CD14-positive monocyte (primary cell): ENCODE results near the gene HPS5. TPM values are rescaled to one million over a fixed set of nuclear protein-coding genes. Genes with fewer than 3 reads are reported as not detected.

ENCODE experiments used
- DNase-seq, 3 donors: peaks; one replicate each; pipeline ENCODE4 v3.0.0-alpha.2; 2011 to 2022
- H2AFZ ChIP-seq: 2 replicates; pipeline ENCODE4 v1.6.0; 2012; ENCODE audit warnings: mild to moderate bottlenecking, low read depth, low read length, inconsistent platforms; ENCODE audit not compliant: insufficient read depth, poor library complexity, severe bottlenecking
- H3K27ac ChIP-seq, 2 donors: 1 replicate in 1 of 2; 2 replicates in 1 of 2; pipeline ENCODE4 v1.5.1; 2012 to 2013; ENCODE audit warnings: low read length in 2 of 2, control low read depth in 1 of 2, inconsistent platforms in 1 of 2, low read depth in 1 of 2, mild to moderate bottlenecking in 1 of 2
- H3K27me3 ChIP-seq, 2 donors: one replicate each; pipeline versions ENCODE4 v1.6.0 to v1.6.1; 2011 to 2013; ENCODE audit warnings: low read length in 2 of 2; ENCODE audit not compliant: control insufficient read depth in 2 of 2, insufficient read depth in 2 of 2
- H3K36me3 ChIP-seq, 2 donors: replicated peaks in 1 of 2; 1 replicate in 1 of 2; 2 replicates in 1 of 2; pipeline versions ENCODE4 v1.5.1 to v1.6.1; 2012 to 2013; ENCODE audit warnings: low read length in 2 of 2, control low read depth in 1 of 2, inconsistent platforms in 1 of 2, mild to moderate bottlenecking in 1 of 2; ENCODE audit not compliant: insufficient read depth in 2 of 2, control insufficient read depth in 1 of 2
- H3K4me1 ChIP-seq, 2 donors: 1 replicate in 1 of 2; 2 replicates in 1 of 2; pipeline versions ENCODE4 v1.5.1 to v1.6.1; 2012 to 2013; ENCODE audit warnings: low read length in 2 of 2, control low read depth in 1 of 2, inconsistent platforms in 1 of 2, mild to moderate bottlenecking in 1 of 2, moderate library complexity in 1 of 2; ENCODE audit not compliant: insufficient read depth in 2 of 2, control insufficient read depth in 1 of 2
- H3K4me2 ChIP-seq: replicated peaks from 2 replicates; pipeline ENCODE3; 2012; ENCODE audit warnings: low read length, moderate library complexity, mild to moderate bottlenecking; ENCODE audit not compliant: poor library complexity, severe bottlenecking; ENCODE audit errors: extremely low read depth
- H3K4me3 ChIP-seq, 3 experiments: fragments of 200-600 bp in 1 of 3; sonication (generic) in 1 of 3; replicated peaks in 1 of 3; 1 replicate in 2 of 3; 2 replicates in 1 of 3; pipeline ENCODE4 v1.5.1; 2011 to 2013; ENCODE audit warnings: low read length in 3 of 3, mild to moderate bottlenecking in 3 of 3, control low read depth in 2 of 3, low read depth in 2 of 3, inconsistent platforms in 1 of 3, moderate library complexity in 1 of 3
- H3K79me2 ChIP-seq: 2 replicates; pipeline ENCODE4 v1.6.0; 2012; ENCODE audit warnings: mild to moderate bottlenecking, control low read depth, inconsistent platforms, low read length, moderate library complexity; ENCODE audit not compliant: insufficient read depth
- H3K9ac ChIP-seq: 2 replicates; pipeline ENCODE4 v1.6.0; 2017; ENCODE audit warnings: low read length, mild to moderate bottlenecking; ENCODE audit not compliant: insufficient read depth, poor library complexity, severe bottlenecking
- H3K9me3 ChIP-seq, 2 donors: replicated peaks in 1 of 2; 1 replicate in 1 of 2; 2 replicates in 1 of 2; pipeline versions ENCODE4 v1.5.1 to v1.6.1; 2012 to 2013; ENCODE audit warnings: low read length in 2 of 2, control low read depth in 1 of 2; ENCODE audit not compliant: control insufficient read depth in 1 of 2, insufficient read depth in 1 of 2
- H4K20me1 ChIP-seq: 2 replicates; pipeline ENCODE4 v1.6.0; 2012; ENCODE audit warnings: mild to moderate bottlenecking, low read length, control low read depth, moderate library complexity; ENCODE audit not compliant: insufficient read depth
- H3K27ac Mint-ChIP-seq, 7 donors: one replicate each; pipeline ENCODE4 v1.8.0; 2020; ENCODE audit warnings: mild to moderate bottlenecking in 7 of 7, mixed read lengths in 7 of 7, moderate library complexity in 6 of 7, inconsistent platforms in 2 of 7
- H3K27me3 Mint-ChIP-seq, 3 donors: one replicate each; pipeline ENCODE4 v1.8.0; 2021 to 2022; ENCODE audit warnings: low read depth in 3 of 3, mild to moderate bottlenecking in 3 of 3, mixed read lengths in 3 of 3, moderate library complexity in 3 of 3, inconsistent platforms in 1 of 3
- H3K36me3 Mint-ChIP-seq, 2 donors: one replicate each; pipeline ENCODE4 v1.8.0; 2020; ENCODE audit warnings: mixed read lengths in 2 of 2, inconsistent platforms in 1 of 2, mild to moderate bottlenecking in 1 of 2
- H3K4me1 Mint-ChIP-seq: one replicate; pipeline ENCODE4 v1.8.0; 2020; ENCODE audit warnings: mild to moderate bottlenecking, mixed read lengths
- H3K4me3 Mint-ChIP-seq, 2 donors: one replicate each; pipeline ENCODE4 v1.8.0; 2020; ENCODE audit warnings: mild to moderate bottlenecking in 2 of 2, mixed read lengths in 2 of 2, moderate library complexity in 1 of 2
- H3K9me3 Mint-ChIP-seq, 7 donors: one replicate each; pipeline ENCODE4 v1.8.0; 2020 to 2022; ENCODE audit warnings: mixed read lengths in 7 of 7, mild to moderate bottlenecking in 6 of 7, moderate library complexity in 6 of 7, inconsistent platforms in 2 of 7
- CTCF ChIP-seq: fragments of 200-600 bp; IDR thresholded peaks from one replicate; pipeline ENCODE4 v1.8.0; 2022; ENCODE audit warnings: antibody characterized with exemption, mild to moderate bottlenecking
- WGBS: methylation state at CpG from one replicate; pipeline ENCODE4 v1.1.5; 2013; ENCODE audit warnings: missing lambda C conversion rate; ENCODE audit not compliant: insufficient coverage; 5-methylcytosine and 5-hydroxymethylcytosine counted together
- intact Hi-C, 2 donors: fragments of 100-400 bp; cut with micrococcal nuclease; formaldehyde crosslinking; loops; one replicate each; pipeline versions ENCODE4 v1.15.0 to v1.15.1; 2023
- polyA plus RNA-seq, 3 donors: library from polyadenylated mRNA; depleted of rRNA in 1 of 3; unstranded in 2 of 3; stranded (reverse) in 1 of 3; fragments of 300-500 nt in 2 of 3; fragments of >200 nt in 1 of 3; fragmentation: Illumina TruSeq in 2 of 3; gene quantifications; 1 replicate in 2 of 3; 2 replicates in 1 of 3; pipeline ENCODE4 v1.2.3, GENCODE V29; 2012 to 2021

HPS5 gene
- polyA plus RNA-seq, 3 donors, result 11.4 to 17.7 (median 12.9) TPM

- H3K27me3 Mint-ChIP-seq, result no peaks in the 10 kb centered on the region
- intact Hi-C loops, result no loop called here
- H3K27ac Mint-ChIP-seq, result peak overlapping the region in 2 of 7 donors; percentile 10 to 60
- H3K4me3 Mint-ChIP-seq, result no peak overlapping the region
- Histone ChIP-seq H3K9ac (no peak overlapping the region), H3K27ac (peak overlapping the region in 1 of 2 donors; percentile 21), H3K4me1 (peaks cover 18 to 28% of the 10 kb centered on the region in 2 donors), H3K36me3 (peaks cover 71 to 79% of the 10 kb centered on the region in 2 donors), H2AFZ (no peak overlapping the region), H3K27me3 (no peaks in the 10 kb centered on the region), H4K20me1 (no peaks in the 10 kb centered on the region), H3K4me2 (no peak overlapping the region), H3K79me2 (peaks cover 15% of the 10 kb centered on the region), H3K9me3 (no peaks in the 10 kb centered on the region), H3K4me3 (no peak overlapping the region)
- peaks cover 0 to 2% (median 0%) of the 10 kb centered on the region in 7 donors for H3K9me3 Mint-ChIP-seq
- DNase-seq, result no peak
- H3K4me1 Mint-ChIP-seq, result peaks cover 18% of the 10 kb centered on the region
- 100% methylated on average over 2 of the region's 2 CpGs for WGBS
- H3K36me3 Mint-ChIP-seq, result peaks cover 62 to 78% of the 10 kb centered on the region in 2 donors
- TF ChIP-seq CTCF, result no peak
Observed at GRCh38 chr11:18308242-18308641, 13.7 kb downstream of the HPS5 start.

- no peaks in the 10 kb centered on the region for H3K27me3 Mint-ChIP-seq
- H3K9ac ChIP-seq, result no peak overlapping the region
- H3K9me3 Mint-ChIP-seq, result peaks cover 0 to 2% (median 0%) of the 10 kb centered on the region in 7 donors
- H3K27ac Mint-ChIP-seq, result no peak overlapping the region
- no peak overlapping the region for H3K4me3 Mint-ChIP-seq
- no peak overlapping the region for H3K4me2 ChIP-seq
- WGBS, result no CpG with 5 or more reads among the region's 2 CpGs
- DNase-seq, result no peak
- H3K4me1 ChIP-seq, result peaks cover 17 to 22% of the 10 kb centered on the region in 2 donors
- peaks cover 64 to 84% of the 10 kb centered on the region in 2 donors for H3K36me3 Mint-ChIP-seq
- no peak overlapping the region for H3K27ac ChIP-seq
- H3K9me3 ChIP-seq, result no peaks in the 10 kb centered on the region
- TF ChIP-seq CTCF, result no peak
- peaks cover 76 to 84% of the 10 kb centered on the region in 2 donors for H3K36me3 ChIP-seq
- peaks cover 12% of the 10 kb centered on the region for H3K4me1 Mint-ChIP-seq
- peaks cover 10% of the 10 kb centered on the region for H3K79me2 ChIP-seq
- H3K27me3 ChIP-seq, result no peaks in the 10 kb centered on the region
- H2AFZ ChIP-seq, result no peak overlapping the region
- H4K20me1 ChIP-seq, result no peaks in the 10 kb centered on the region
- intact Hi-C loops, result no loop called here
- no peak overlapping the region for H3K4me3 ChIP-seq
Observed at GRCh38 chr11:18307461-18308139, 14.3 kb downstream of the HPS5 start.
